MCF 10A (cell line): ENCODE measurements around the gene AVP. TPM values are rescaled to one million over a fixed set of nuclear protein-coding genes. Genes with fewer than 3 reads are reported as not detected.

Experiments
- BruUV-seq: library from RNA; stranded (reverse); fragments of 400-500 nt; replicated peaks from 2 replicates; lab custom pipeline; 2021; lab: Mats Ljungman, UMichigan
- CTCF ChIA-PET: fragments of 300-600 bp; sonication (Branson Sonifier 250); formaldehyde crosslinking; extraction: SDS; loops from one replicate; lab custom pipeline; 2021; ENCODE audit warnings: antibody characterized with exemption, inconsistent platforms; lab: Yijun Ruan, JAX
- POLR2A ChIA-PET: fragments of 300-600, 350-650 bp; sonication (Branson Sonifier 250); formaldehyde crosslinking; extraction: SDS; loops from one replicate; lab custom pipeline; 2020; ENCODE audit warnings: antibody characterized with exemption, inconsistent platforms; lab: Yijun Ruan, JAX
- DNase-seq: peaks from one replicate; pipeline ENCODE4 v3.0.0-alpha.2; 2018; ENCODE audit not compliant: unreplicated experiment
- H3K27ac Mint-ChIP-seq: one replicate; pipeline ENCODE4 v1.8.0; 2022; ENCODE audit warnings: mild to moderate bottlenecking, low read depth, mixed read lengths; ENCODE audit not compliant: unreplicated experiment
- H3K27me3 Mint-ChIP-seq: one replicate; pipeline ENCODE4 v1.8.0; 2022; ENCODE audit warnings: mixed read lengths; ENCODE audit not compliant: insufficient read depth, unreplicated experiment
- H3K36me3 Mint-ChIP-seq: one replicate; pipeline ENCODE4 v1.8.0; 2022; ENCODE audit warnings: mild to moderate bottlenecking, moderate library complexity, mixed read lengths; ENCODE audit not compliant: insufficient read depth, unreplicated experiment
- H3K4me1 Mint-ChIP-seq: one replicate; pipeline ENCODE4 v1.8.0; 2022; ENCODE audit warnings: mixed read lengths; ENCODE audit not compliant: insufficient read depth, unreplicated experiment
- H3K4me3 Mint-ChIP-seq: one replicate; pipeline ENCODE4 v1.8.0; 2022; ENCODE audit warnings: mild to moderate bottlenecking, moderate library complexity, mixed read lengths; ENCODE audit not compliant: unreplicated experiment
- H3K9me3 Mint-ChIP-seq: one replicate; pipeline ENCODE4 v1.8.0; 2022; ENCODE audit warnings: mixed read lengths; ENCODE audit not compliant: unreplicated experiment
- intact Hi-C: fragments of 100-400 bp; cut with micrococcal nuclease; formaldehyde crosslinking; loops from 2 replicates; pipeline ENCODE4 v1.14.1; 2022
- total RNA-seq: library from RNA; stranded (reverse); gene quantifications from 2 replicates; pipeline ENCODE4 v1.2.3, GENCODE V29; 2022
- TF ChIP-seq, protein P1 (sequence below): fragments of 200-600 bp; IDR thresholded peaks from one replicate; pipeline ENCODE4 v1.8.0; 2022; ENCODE audit warnings: antibody characterized with exemption, mild to moderate bottlenecking; ENCODE audit not compliant: unreplicated experiment

Gene AVP
- total RNA-seq, 1 experiment from 2014 or later, result not detected

- H3K4me3 Mint-ChIP-seq, result no peak overlapping the region
- ChIA-PET CTCF (no interaction called here), POLR2A (no interaction called here)
- TF ChIP-seq, protein P1, sequence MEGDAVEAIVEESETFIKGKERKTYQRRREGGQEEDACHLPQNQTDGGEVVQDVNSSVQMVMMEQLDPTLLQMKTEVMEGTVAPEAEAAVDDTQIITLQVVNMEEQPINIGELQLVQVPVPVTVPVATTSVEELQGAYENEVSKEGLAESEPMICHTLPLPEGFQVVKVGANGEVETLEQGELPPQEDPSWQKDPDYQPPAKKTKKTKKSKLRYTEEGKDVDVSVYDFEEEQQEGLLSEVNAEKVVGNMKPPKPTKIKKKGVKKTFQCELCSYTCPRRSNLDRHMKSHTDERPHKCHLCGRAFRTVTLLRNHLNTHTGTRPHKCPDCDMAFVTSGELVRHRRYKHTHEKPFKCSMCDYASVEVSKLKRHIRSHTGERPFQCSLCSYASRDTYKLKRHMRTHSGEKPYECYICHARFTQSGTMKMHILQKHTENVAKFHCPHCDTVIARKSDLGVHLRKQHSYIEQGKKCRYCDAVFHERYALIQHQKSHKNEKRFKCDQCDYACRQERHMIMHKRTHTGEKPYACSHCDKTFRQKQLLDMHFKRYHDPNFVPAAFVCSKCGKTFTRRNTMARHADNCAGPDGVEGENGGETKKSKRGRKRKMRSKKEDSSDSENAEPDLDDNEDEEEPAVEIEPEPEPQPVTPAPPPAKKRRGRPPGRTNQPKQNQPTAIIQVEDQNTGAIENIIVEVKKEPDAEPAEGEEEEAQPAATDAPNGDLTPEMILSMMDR, result no peak
- no peak overlapping the region for H3K27ac Mint-ChIP-seq
- no peaks in the 10 kb centered on the region for H3K27me3 Mint-ChIP-seq
- H3K9me3 Mint-ChIP-seq, result no peaks in the 10 kb centered on the region
- no peaks in the 10 kb centered on the region for H3K4me1 Mint-ChIP-seq
- no peak for DNase-seq
- H3K36me3 Mint-ChIP-seq, result peaks cover 17% of the 10 kb centered on the region
- BruUV-seq, result no TSS peak
- intact Hi-C loops, result no loop called here
Observed at GRCh38 chr20:3032624-3033023, 51.9 kb downstream of the AVP start.

Other genes with a start within 250 kb of the AVP start
- gene PCED1A, start 244.1 kb downstream of the AVP start, total RNA-seq, result 42.1 and 46.4 TPM in 2 replicates
- 32.1 and 32.6 TPM in 2 replicates for gene VPS16, start 244.0 kb downstream of the AVP start, total RNA-seq
- gene PTPRA, start 211.2 kb downstream of the AVP start, total RNA-seq, result 29.3 TPM in 2 replicates
- gene GNRH2, start 41.1 kb downstream of the AVP start, total RNA-seq, result 0.88 and 1.0 TPM in 2 replicates
- 62.6 and 68.4 TPM in 2 replicates for gene MRPS26, start 38.7 kb downstream of the AVP start, total RNA-seq
- not detected in 2 replicates for gene OXT, start 13.1 kb downstream of the AVP start, total RNA-seq
- 15.0 and 18.2 TPM in 2 replicates for gene FASTKD5, start 75.1 kb upstream of the AVP start, total RNA-seq
- 5.0 and 5.9 TPM in 2 replicates for gene UBOX5, start 75.1 kb upstream of the AVP start, total RNA-seq
- 5.3 and 8.5 TPM in 2 replicates for gene LZTS3, start 88.8 kb upstream of the AVP start, total RNA-seq
- 116 and 136 TPM in 2 replicates for gene DDRGK1, start 120.0 kb upstream of the AVP start, total RNA-seq
- gene ITPA, start 124.8 kb upstream of the AVP start, total RNA-seq, result 69.4 and 97.1 TPM in 2 replicates
- gene SLC4A11, start 154.5 kb upstream of the AVP start, total RNA-seq, result 4.1 and 5.7 TPM in 2 replicates